Uterus (tissue), 4 donors: Measurements from ENCODE around the gene ANXA6. TPM values are rescaled to one million over a fixed set of nuclear protein-coding genes. Genes with fewer than 3 reads are reported as not detected.
A peak's percentile ranks its signal among the peaks of the same experiment; 100 is the strongest.

Experiments used
- DNase-seq, 2 donors: peaks; one replicate each; pipeline ENCODE4 v3.0.0-alpha.2; 2019 to 2020
- H3K27ac ChIP-seq, 2 donors: fragments of 200-600 bp; sonication (generic); 1 replicate in 1 of 2; 2 replicates in 1 of 2; pipeline ENCODE4 v1.5.1; 2016 to 2018
- H3K27me3 ChIP-seq, 2 donors: fragments of 200-600 bp; sonication (generic); one replicate each; pipeline ENCODE4 v1.5.1; 2018 to 2019; ENCODE audit warnings: control low read depth in 1 of 2
- H3K36me3 ChIP-seq, 2 donors: fragments of 200-600 bp; sonication (generic); one replicate each; pipeline ENCODE4 v1.5.1; 2019; ENCODE audit warnings: control low read depth in 1 of 2
- H3K4me1 ChIP-seq, 2 donors: fragments of 200-600 bp; sonication (generic); one replicate each; pipeline ENCODE4 v1.5.1; 2018 to 2019; ENCODE audit warnings: control low read depth in 1 of 2
- H3K4me3 ChIP-seq, 2 donors: fragments of 200-600 bp; sonication (generic); 1 replicate in 1 of 2; 2 replicates in 1 of 2; pipeline ENCODE4 v1.5.1; 2018 to 2019; ENCODE audit warnings: mild to moderate bottlenecking in 1 of 2
- H3K9me3 ChIP-seq, 2 donors: fragments of 200-600 bp; sonication (generic); one replicate each; pipeline ENCODE4 v1.5.1; 2019; ENCODE audit warnings: control low read depth in 1 of 2
- CTCF ChIP-seq, 4 experiments: fragments of 200-600 bp in 2 of 4; fragments of 450-650 bp in 2 of 4; sonication (generic) in 2 of 4; IDR thresholded peaks; one replicate each; pipeline ENCODE4 v1.5.1; 2016 to 2019; ENCODE audit warnings: antibody characterized with exemption in 4 of 4, mild to moderate bottlenecking in 2 of 4, moderate library complexity in 1 of 4
- POLR2A ChIP-seq, 2 donors: fragments of 450-650 bp; IDR thresholded peaks; one replicate each; pipeline ENCODE4 v1.6.1; 2016; ENCODE audit warnings: antibody characterized with exemption in 2 of 2, mild to moderate bottlenecking in 1 of 2, moderate library complexity in 1 of 2
- intact Hi-C: fragments of 100-400 bp; cut with DNase I; formaldehyde crosslinking; loops from one replicate; pipeline ENCODE4 v1.15.1; 2023; ENCODE audit warnings: low total_unique reads
- total RNA-seq, 4 donors: library from RNA; depleted of rRNA in 3 of 4; stranded (reverse); fragments of >200 nt in 3 of 4; gene quantifications; one replicate each; pipeline versions ENCODE4 v1.1.0 to v1.2.4, GENCODE V29; 2014 to 2023
- donor health status: DM: yes; HTN: yes; CAD: no.

Gene ANXA6
- total RNA-seq, 4 donors from 2014 or later, result 131 to 346 (median 252) TPM

GRCh38 chr5:151107738-151108520 is 49.6 kb downstream of the ANXA6 start:
- intact Hi-C loops, result no loop called here
- no peaks in the 10 kb centered on the region for H3K27me3 ChIP-seq
- DNase-seq, result no peak
- no peaks in the 10 kb centered on the region for H3K36me3 ChIP-seq
- H3K9me3 ChIP-seq, result no peaks in the 10 kb centered on the region
- no peak for TF ChIP-seq CTCF (IDR thresholded peaks at IDR 0.05)
- no peak for TF ChIP-seq POLR2A (IDR thresholded peaks at IDR 0.05)
- H3K4me1 ChIP-seq, result no peaks in the 10 kb centered on the region
- H3K27ac ChIP-seq, result peak overlapping the region; percentile 44 to 57
- H3K4me3 ChIP-seq, result no peak overlapping the region

GRCh38 chr5:151107084-151107483 is 50.5 kb downstream of the ANXA6 start:
- no peaks in the 10 kb centered on the region for H3K9me3 ChIP-seq
- no peaks in the 10 kb centered on the region for H3K36me3 ChIP-seq
- intact Hi-C loops, result no loop called here
- no peak for DNase-seq
- H3K27ac ChIP-seq, result no peak overlapping the region
- no peaks in the 10 kb centered on the region for H3K27me3 ChIP-seq
- no peaks in the 10 kb centered on the region for H3K4me1 ChIP-seq
- H3K4me3 ChIP-seq, result no peak overlapping the region
- TF ChIP-seq POLR2A (IDR thresholded peaks at IDR 0.05), result no peak
- no peak for TF ChIP-seq CTCF (IDR thresholded peaks at IDR 0.05)

- H3K27ac ChIP-seq, result peak overlapping the region in 1 of 2 donors; percentile 78
Measured at GRCh38 chr5:151106509-151106908, 51.1 kb downstream of the ANXA6 start.

GRCh38 chr5:151106043-151106442 is 51.5 kb downstream of the ANXA6 start:
- Histone ChIP-seq H3K27ac (peak overlapping the region in 1 of 2 donors; percentile 78), H3K4me1 (no peaks in the 10 kb centered on the region)

More at GRCh38 chr5:151106509-151106908, 51.1 kb downstream of the ANXA6 start:
- no peak for DNase-seq
- Histone ChIP-seq H3K27me3 (no peaks in the 10 kb centered on the region), H3K36me3 (no peaks in the 10 kb centered on the region), H3K4me1 (no peaks in the 10 kb centered on the region), H3K4me3 (no peak overlapping the region), H3K9me3 (no peaks in the 10 kb centered on the region)
- intact Hi-C loops, result no loop called here
- no peak for TF ChIP-seq POLR2A (IDR thresholded peaks at IDR 0.05)
- no peak for TF ChIP-seq CTCF (IDR thresholded peaks at IDR 0.05)

More at GRCh38 chr5:151106043-151106442, 51.5 kb downstream of the ANXA6 start:
- no peak for TF ChIP-seq POLR2A (IDR thresholded peaks at IDR 0.05)
- TF ChIP-seq CTCF (IDR thresholded peaks at IDR 0.05), result no peak
- no peaks in the 10 kb centered on the region for H3K9me3 ChIP-seq
- no peaks in the 10 kb centered on the region for H3K36me3 ChIP-seq
- no peaks in the 10 kb centered on the region for H3K27me3 ChIP-seq
- intact Hi-C loops, result no loop called here
- H3K4me3 ChIP-seq, result no peak overlapping the region
- DNase-seq, result no peak
